Breast epithelium (tissue), 3 donors: Measurements from ENCODE around the gene SLCO4A1.

Experiments used
- POLR2A ChIP-seq: fragments of 450-650 bp; IDR thresholded peaks from one replicate; pipeline ENCODE4 v1.6.1; 2016; ENCODE audit warnings: antibody characterized with exemption, mild to moderate bottlenecking, moderate library complexity
- POLR2AphosphoS5 ChIP-seq, 3 donors: sonication (generic); formaldehyde crosslinking; IDR thresholded peaks; one replicate each; pipeline ENCODE4 v1.6.1; 2017; ENCODE audit warnings: antibody characterized with exemption in 3 of 3
- TF ChIP-seq, protein P1 (sequence below), 3 donors: fragments of 450-650 bp; IDR thresholded peaks; one replicate each; pipeline ENCODE4 v1.5.1; 2016 to 2017; ENCODE audit warnings: antibody characterized with exemption in 3 of 3, mild to moderate bottlenecking in 3 of 3, moderate library complexity in 3 of 3

DNA sequence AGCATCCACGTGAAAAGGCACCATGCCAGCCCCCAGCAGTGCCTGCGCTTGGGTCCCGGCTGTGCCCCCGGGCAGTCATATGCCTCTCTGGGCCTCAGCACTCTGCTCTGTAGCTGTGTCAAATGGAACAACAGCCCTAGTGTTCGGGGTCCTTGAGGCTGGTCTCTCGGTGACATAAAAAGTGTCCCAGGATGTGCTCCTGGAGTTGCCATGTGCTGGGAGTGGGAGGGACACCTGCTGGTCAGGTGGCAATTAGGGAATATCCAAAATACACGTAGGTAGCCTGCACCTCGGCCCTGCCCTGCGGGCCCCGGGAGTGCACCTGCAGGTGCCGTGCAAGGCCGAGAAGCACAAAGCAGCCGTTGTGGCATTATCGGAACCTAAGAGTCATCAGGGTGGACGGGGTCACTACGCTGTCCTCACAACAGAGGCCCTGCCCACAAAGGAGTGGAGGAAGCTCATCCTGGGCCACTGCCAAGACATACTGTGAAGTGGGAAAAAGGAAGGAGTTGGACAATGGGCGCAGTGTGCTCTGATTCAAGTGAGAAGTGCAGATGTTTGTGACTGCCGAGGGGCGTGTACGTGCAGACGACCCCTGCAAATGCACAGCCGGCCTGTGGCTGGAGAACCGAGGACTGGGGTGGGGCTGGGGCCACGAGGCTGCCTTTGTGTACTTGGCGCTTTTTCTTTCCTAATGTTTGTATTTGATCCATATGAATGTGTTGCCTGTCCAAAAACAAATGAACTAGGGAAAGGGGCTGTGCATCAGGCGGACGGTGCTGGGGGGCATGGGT lies 24.6 kb downstream of the SLCO4A1 start:
- TF ChIP-seq, protein P1, sequence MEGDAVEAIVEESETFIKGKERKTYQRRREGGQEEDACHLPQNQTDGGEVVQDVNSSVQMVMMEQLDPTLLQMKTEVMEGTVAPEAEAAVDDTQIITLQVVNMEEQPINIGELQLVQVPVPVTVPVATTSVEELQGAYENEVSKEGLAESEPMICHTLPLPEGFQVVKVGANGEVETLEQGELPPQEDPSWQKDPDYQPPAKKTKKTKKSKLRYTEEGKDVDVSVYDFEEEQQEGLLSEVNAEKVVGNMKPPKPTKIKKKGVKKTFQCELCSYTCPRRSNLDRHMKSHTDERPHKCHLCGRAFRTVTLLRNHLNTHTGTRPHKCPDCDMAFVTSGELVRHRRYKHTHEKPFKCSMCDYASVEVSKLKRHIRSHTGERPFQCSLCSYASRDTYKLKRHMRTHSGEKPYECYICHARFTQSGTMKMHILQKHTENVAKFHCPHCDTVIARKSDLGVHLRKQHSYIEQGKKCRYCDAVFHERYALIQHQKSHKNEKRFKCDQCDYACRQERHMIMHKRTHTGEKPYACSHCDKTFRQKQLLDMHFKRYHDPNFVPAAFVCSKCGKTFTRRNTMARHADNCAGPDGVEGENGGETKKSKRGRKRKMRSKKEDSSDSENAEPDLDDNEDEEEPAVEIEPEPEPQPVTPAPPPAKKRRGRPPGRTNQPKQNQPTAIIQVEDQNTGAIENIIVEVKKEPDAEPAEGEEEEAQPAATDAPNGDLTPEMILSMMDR (IDR thresholded peaks at IDR 0.05) = no peak
- no peak for TF ChIP-seq POLR2A
- peak in 1 of 3 donors; percentile 41 for TF ChIP-seq POLR2AphosphoS5 (IDR thresholded peaks at IDR 0.05)
